GM10266 (cell line): ENCODE measurements around the gene SPEG.

Source experiments
- DNase-seq: peaks from one replicate; pipeline ENCODE4 v3.0.0; 2012; ENCODE audit errors: extremely low spot score
- CTCF ChIP-seq: IDR thresholded peaks from 2 replicates; pipeline ENCODE4 v1.5.1; 2012; ENCODE audit warnings: mild to moderate bottlenecking, low read depth; ENCODE audit not compliant: control insufficient read depth, insufficient read depth; ENCODE audit errors: missing control alignments

Gene SPEG

GRCh38 chr2:219434718-219435525, at the start of gene SPEG:
TSS of gene SPEG (plus strand) at chr2:219434843. CDS start at chr2:219434978, 135 bp downstream.
- DNase-seq: no peak
- no peak for TF ChIP-seq CTCF

GRCh38 chr2:219384859-219385258, 49.8 kb upstream of the SPEG start:
- DNase-seq: no peak
- no peak for TF ChIP-seq CTCF

GRCh38 chr2:219385958-219386520, 48.6 kb upstream of the SPEG start:
- no peak for TF ChIP-seq CTCF
- no peak for DNase-seq

GRCh38 chr2:219386532-219387280, 47.9 kb upstream of the SPEG start:
- DNase-seq: no peak
- no peak for TF ChIP-seq CTCF

GRCh38 chr2:219387306-219388120, 47.1 kb upstream of the SPEG start, which contains the start of gene DNPEP:
TSS of gene DNPEP (minus strand) at chr2:219387912. CDS start at chr2:219387794, 118 bp downstream.
- no peak for TF ChIP-seq CTCF
- DNase-seq: peak; percentile 99

GRCh38 chr2:219388121-219388906, 46.3 kb upstream of the SPEG start:
- DNase-seq: peak; percentile 98
- TF ChIP-seq CTCF: peak; percentile 84
